ENCODE measurements around the gene SELENON. TPM values are rescaled to one million over a fixed set of nuclear protein-coding genes. Genes with fewer than 3 reads are reported as not detected.

The SELENON gene
- total and polyA plus RNA-seq, 9 of the 15 experiments (the other 6 are each of a cell fraction or from before 2014, with no cell fraction given), result 0.43 to 26.7 (median 7.0) TPM

GRCh38 chr1:25796811-25797458, 3.1 kb upstream of the SELENON start (continued):
- peak; percentile 63; the same call in 1 of the 2 replicates for TF ChIP-seq CTBP1 (IDR thresholded peaks at IDR 0.05; ENCODE audit: borderline replicate concordance)
- peak in 1 of 2 experiments; percentile 56; a peak in 1 of 4 replicates for TF ChIP-seq TBL1XR1 (IDR thresholded peaks at IDR 0.05; ENCODE audit: low read length in 2 of 2)
- peak; percentile 22 to 27; a peak in 1 of 4 replicates for TF ChIP-seq NRF1 (conservative IDR thresholded peaks at IDR 0.05 in 1 of 2, IDR thresholded peaks at IDR 0.05 in 1 of 2)
- TF ChIP-seq GABPB1 (CRISPR knock-in tag; IDR thresholded peaks at IDR 0.05), result peak; percentile 37; the same call in 1 of the 2 replicates
- peak; percentile 24 to 72; a peak in 3 of 4 replicates for TF ChIP-seq KDM1A (IDR thresholded peaks at IDR 0.05)
- peak; percentile 95 for TF ChIP-seq XRCC5 (IDR thresholded peaks at IDR 0.05; ENCODE audit: low read depth, low read length)
- TF ChIP-seq, protein P1, sequence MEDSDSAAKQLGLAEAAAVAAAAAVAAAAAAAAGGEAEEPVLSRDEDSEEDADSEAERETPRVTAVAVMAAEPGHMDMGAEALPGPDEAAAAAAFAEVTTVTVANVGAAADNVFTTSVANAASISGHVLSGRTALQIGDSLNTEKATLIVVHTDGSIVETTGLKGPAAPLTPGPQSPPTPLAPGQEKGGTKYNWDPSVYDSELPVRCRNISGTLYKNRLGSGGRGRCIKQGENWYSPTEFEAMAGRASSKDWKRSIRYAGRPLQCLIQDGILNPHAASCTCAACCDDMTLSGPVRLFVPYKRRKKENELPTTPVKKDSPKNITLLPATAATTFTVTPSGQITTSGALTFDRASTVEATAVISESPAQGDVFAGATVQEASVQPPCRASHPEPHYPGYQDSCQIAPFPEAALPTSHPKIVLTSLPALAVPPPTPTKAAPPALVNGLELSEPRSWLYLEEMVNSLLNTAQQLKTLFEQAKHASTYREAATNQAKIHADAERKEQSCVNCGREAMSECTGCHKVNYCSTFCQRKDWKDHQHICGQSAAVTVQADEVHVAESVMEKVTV (CRISPR knock-in tag; IDR thresholded peaks at IDR 0.05), result peak; percentile 72
- TF ChIP-seq ZFP36 (IDR thresholded peaks at IDR 0.05; ENCODE audit: low read depth, low read length, partially characterized antibody), result peak; percentile 34
- 0 out of 2 replicates have a peak, but pooled peaks have one; percentile 12 for TF ChIP-seq EP300 (IDR thresholded peaks at IDR 0.05; ENCODE audit: low read length)
- peak; percentile 25; the same call in 1 of the 2 replicates for TF ChIP-seq RB1 (IDR thresholded peaks at IDR 0.05; ENCODE audit: low read depth)
- TF ChIP-seq, protein P2, sequence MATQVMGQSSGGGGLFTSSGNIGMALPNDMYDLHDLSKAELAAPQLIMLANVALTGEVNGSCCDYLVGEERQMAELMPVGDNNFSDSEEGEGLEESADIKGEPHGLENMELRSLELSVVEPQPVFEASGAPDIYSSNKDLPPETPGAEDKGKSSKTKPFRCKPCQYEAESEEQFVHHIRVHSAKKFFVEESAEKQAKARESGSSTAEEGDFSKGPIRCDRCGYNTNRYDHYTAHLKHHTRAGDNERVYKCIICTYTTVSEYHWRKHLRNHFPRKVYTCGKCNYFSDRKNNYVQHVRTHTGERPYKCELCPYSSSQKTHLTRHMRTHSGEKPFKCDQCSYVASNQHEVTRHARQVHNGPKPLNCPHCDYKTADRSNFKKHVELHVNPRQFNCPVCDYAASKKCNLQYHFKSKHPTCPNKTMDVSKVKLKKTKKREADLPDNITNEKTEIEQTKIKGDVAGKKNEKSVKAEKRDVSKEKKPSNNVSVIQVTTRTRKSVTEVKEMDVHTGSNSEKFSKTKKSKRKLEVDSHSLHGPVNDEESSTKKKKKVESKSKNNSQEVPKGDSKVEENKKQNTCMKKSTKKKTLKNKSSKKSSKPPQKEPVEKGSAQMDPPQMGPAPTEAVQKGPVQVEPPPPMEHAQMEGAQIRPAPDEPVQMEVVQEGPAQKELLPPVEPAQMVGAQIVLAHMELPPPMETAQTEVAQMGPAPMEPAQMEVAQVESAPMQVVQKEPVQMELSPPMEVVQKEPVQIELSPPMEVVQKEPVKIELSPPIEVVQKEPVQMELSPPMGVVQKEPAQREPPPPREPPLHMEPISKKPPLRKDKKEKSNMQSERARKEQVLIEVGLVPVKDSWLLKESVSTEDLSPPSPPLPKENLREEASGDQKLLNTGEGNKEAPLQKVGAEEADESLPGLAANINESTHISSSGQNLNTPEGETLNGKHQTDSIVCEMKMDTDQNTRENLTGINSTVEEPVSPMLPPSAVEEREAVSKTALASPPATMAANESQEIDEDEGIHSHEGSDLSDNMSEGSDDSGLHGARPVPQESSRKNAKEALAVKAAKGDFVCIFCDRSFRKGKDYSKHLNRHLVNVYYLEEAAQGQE (IDR thresholded peaks at IDR 0.05; ENCODE audit: borderline replicate concordance), result peak; percentile 89
- TF ChIP-seq, protein P2 (CRISPR knock-in tag; IDR thresholded peaks at IDR 0.05; ENCODE audit: low read depth), result no peak
- TF ChIP-seq, protein P3, sequence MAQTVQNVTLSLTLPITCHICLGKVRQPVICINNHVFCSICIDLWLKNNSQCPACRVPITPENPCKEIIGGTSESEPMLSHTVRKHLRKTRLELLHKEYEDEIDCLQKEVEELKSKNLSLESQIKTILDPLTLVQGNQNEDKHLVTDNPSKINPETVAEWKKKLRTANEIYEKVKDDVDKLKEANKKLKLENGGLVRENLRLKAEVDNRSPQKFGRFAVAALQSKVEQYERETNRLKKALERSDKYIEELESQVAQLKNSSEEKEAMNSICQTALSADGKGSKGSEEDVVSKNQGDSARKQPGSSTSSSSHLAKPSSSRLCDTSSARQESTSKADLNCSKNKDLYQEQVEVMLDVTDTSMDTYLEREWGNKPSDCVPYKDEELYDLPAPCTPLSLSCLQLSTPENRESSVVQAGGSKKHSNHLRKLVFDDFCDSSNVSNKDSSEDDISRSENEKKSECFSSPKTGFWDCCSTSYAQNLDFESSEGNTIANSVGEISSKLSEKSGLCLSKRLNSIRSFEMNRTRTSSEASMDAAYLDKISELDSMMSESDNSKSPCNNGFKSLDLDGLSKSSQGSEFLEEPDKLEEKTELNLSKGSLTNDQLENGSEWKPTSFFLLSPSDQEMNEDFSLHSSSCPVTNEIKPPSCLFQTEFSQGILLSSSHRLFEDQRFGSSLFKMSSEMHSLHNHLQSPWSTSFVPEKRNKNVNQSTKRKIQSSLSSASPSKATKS (CRISPR knock-in tag; IDR thresholded peaks at IDR 0.05), result no peak
- TF ChIP-seq RFX7 (CRISPR knock-in tag; IDR thresholded peaks at IDR 0.05), result peak; percentile 65; the same call in 1 of the 2 replicates
- TF ChIP-seq NFE2 (IDR thresholded peaks at IDR 0.05; ENCODE audit: low read depth), result no peak
- TF ChIP-seq, protein P4, sequence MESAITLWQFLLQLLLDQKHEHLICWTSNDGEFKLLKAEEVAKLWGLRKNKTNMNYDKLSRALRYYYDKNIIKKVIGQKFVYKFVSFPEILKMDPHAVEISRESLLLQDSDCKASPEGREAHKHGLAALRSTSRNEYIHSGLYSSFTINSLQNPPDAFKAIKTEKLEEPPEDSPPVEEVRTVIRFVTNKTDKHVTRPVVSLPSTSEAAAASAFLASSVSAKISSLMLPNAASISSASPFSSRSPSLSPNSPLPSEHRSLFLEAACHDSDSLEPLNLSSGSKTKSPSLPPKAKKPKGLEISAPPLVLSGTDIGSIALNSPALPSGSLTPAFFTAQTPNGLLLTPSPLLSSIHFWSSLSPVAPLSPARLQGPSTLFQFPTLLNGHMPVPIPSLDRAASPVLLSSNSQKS (CRISPR knock-in tag; IDR thresholded peaks at IDR 0.05), result no peak

Measured in K562 (cell line).